GM10248 (cell line): ENCODE data around the gene ATAD3C.
A peak's percentile ranks its signal among the peaks of the same experiment; 100 is the strongest.
"Not testable (repeated sequence)": the region's sequence is repeated elsewhere in the genome, so short reads cannot be mapped to it uniquely, and the experiment has no call there.

Experiments
- CTCF ChIA-PET: fragments of 300-600 bp; sonication (Branson Sonifier 250); formaldehyde crosslinking; extraction: SDS; loops from one replicate; lab custom pipeline; 2021; ENCODE audit warnings: antibody characterized with exemption; lab: Yijun Ruan, JAX
- POLR2A ChIA-PET: fragments of 350-650 bp; sonication (Branson Sonifier 250); formaldehyde crosslinking; extraction: SDS; loops from one replicate; lab custom pipeline; 2020; ENCODE audit warnings: antibody characterized with exemption; lab: Yijun Ruan, JAX
- DNase-seq: peaks from one replicate; pipeline ENCODE4 v3.0.0; 2012; ENCODE audit errors: extremely low spot score
- TF ChIP-seq, protein P1 (sequence below): IDR thresholded peaks from 2 replicates; pipeline ENCODE4 v1.5.1; 2012; ENCODE audit warnings: mild to moderate bottlenecking, low read depth; ENCODE audit errors: extremely low read depth, missing control alignments, control extremely low read depth

ATAD3C gene

GRCh38 chr1:1425753-1426495, 23.6 kb upstream of the ATAD3C start:
- CTCF ChIA-PET, result interaction anchor here (1.0 kb wide), 1 partner anchor 11 kb away, joined by 3 read pairs; no protein-coding TSS in a partner anchor
- DNase-seq, result no peak
- POLR2A ChIA-PET, result no interaction called here

GRCh38 chr1:1426496-1427105, 22.9 kb upstream of the ATAD3C start:
- CTCF ChIA-PET, result interaction anchor here (1.0 kb wide), 1 partner anchor 11 kb away, joined by 3 read pairs; no protein-coding TSS in a partner anchor
- TF ChIP-seq, protein P1, sequence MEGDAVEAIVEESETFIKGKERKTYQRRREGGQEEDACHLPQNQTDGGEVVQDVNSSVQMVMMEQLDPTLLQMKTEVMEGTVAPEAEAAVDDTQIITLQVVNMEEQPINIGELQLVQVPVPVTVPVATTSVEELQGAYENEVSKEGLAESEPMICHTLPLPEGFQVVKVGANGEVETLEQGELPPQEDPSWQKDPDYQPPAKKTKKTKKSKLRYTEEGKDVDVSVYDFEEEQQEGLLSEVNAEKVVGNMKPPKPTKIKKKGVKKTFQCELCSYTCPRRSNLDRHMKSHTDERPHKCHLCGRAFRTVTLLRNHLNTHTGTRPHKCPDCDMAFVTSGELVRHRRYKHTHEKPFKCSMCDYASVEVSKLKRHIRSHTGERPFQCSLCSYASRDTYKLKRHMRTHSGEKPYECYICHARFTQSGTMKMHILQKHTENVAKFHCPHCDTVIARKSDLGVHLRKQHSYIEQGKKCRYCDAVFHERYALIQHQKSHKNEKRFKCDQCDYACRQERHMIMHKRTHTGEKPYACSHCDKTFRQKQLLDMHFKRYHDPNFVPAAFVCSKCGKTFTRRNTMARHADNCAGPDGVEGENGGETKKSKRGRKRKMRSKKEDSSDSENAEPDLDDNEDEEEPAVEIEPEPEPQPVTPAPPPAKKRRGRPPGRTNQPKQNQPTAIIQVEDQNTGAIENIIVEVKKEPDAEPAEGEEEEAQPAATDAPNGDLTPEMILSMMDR, result no peak
- no peak for DNase-seq
- POLR2A ChIA-PET, result no interaction called here

More at GRCh38 chr1:1425753-1426495, 23.6 kb upstream of the ATAD3C start:
- TF ChIP-seq, protein P1, result no peak

DNA sequence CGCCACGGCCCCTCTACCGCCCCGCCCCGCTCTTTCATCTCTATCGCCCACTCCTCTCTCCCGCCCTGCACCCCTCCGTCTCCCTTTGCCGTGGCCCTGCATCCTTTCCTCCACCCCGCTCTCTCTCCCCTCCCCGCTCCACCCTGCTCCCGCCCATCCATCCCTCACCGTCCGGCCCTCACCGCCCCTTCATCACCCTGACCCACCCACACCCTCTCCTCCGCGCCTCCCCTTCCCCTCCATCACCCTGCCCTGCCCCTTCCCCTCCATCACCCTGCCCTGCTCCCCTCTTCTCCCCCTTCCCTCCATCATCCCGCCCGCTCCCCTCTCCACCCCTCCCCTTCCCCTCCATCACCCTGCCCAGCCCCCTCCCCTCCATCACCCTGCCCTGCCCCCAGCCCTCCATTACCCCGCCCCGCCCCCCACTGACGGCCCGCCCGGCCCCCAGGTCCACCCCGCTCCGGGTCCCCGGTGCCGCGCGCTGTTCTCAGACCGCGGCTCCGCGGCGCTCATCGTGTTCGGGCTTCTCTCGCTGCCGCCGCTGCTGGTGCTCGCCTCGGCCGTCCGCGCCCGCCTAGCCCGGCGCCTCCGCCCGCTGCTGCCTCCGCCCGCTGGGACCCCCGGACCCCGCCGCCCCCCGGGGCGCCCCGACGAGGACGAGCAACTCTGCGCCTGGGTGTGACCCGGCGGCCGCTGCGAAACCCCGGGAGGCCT, 22.2 kb upstream of the ATAD3C start:
- peak; percentile 42 for DNase-seq
- CTCF ChIA-PET, result interaction anchor here (1.0 kb wide), 1 partner anchor 10 kb away, joined by 3 read pairs; no protein-coding TSS in a partner anchor
- POLR2A ChIA-PET, result no interaction called here
- TF ChIP-seq, protein P1, result no peak

DNA sequence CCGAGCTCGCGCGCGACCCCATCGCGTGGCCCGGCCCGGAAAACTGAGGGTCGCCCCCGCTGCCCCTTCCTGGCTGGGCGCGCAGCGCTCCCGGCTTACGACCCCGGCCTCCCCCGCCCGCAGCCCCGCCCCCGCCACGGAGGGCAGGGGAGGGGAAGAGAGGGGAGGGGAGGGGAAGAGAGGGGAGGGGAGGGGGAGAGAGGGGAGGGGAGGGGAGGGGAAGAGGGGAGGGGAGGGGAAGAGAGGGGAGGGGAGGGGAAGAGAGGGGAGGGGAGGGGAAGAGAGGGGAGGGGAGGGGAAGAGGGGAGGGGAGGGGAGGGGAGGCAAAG, 21.7 kb upstream of the ATAD3C start:
- DNase-seq, result no peak
- POLR2A ChIA-PET, result no interaction called here
- CTCF ChIA-PET, result no interaction called here
- TF ChIP-seq, protein P1, result no peak

DNA sequence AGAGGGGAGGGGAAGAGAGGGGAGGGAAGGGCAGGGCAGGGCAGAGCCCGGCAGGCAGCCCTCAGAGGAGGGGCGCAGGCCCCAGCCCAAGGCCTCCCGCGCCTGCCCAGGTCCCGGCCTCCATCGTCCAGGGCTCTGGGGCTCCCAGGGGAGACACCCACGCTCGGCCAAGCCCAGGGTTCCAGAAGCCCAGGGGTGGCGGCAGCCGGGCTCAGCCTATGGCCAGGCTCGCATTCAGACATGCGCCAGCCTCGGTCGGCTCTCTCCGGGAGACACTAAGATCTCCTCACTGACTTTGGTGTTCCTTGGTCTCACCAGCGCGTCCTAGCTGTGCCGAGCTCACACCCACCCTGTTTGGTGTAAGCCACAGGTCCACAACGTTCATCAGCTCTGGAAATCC, 21.3 kb upstream of the ATAD3C start:
- DNase-seq, result no peak
- ChIA-PET CTCF (interaction anchor here (2.9 kb wide), 1 partner anchor 13 kb away, joined by 14 read pairs; no protein-coding TSS in a partner anchor), POLR2A (no interaction called here)
- TF ChIP-seq, protein P1, result no peak

- DNase-seq, POLR2A ChIA-PET: not testable (repeated sequence)
- CTCF ChIA-PET, result interaction anchor here (2.9 kb wide), 1 partner anchor 12 kb away, joined by 14 read pairs; no protein-coding TSS in a partner anchor
These were observed 20.5 kb upstream of the ATAD3C start for GRCh38 chr1:1428967-1429366.
